HPDE6-E6E7 (cell line): Measurements from ENCODE around the gene SLC13A2.
"Not testable (repeated sequence)": the region's sequence is repeated elsewhere in the genome, so short reads cannot be mapped to it uniquely, and the experiment has no call there.

Source experiments
- DNase-seq: peaks from one replicate; pipeline ENCODE4 v3.0.0; 2011; ENCODE audit warnings: missing footprints; ENCODE audit errors: extremely low spot score

The SLC13A2 gene

GRCh38 chr17:28473542-28473941, at the start of gene SLC13A2:
TSS of gene SLC13A2 (plus strand) at chr17:28473644. CDS start at chr17:28473713, 69 bp downstream.
- no peak for DNase-seq

- no peak for DNase-seq
Measured at GRCh38 chr17:28425206-28425605, 48.2 kb upstream of the SLC13A2 start.

GRCh38 chr17:28426081-28426519, 47.3 kb upstream of the SLC13A2 start:
- DNase-seq: no peak

- no peak for DNase-seq
Measured at GRCh38 chr17:28427371-28427770, 46.1 kb upstream of the SLC13A2 start.

- DNase-seq: not testable (repeated sequence)
Measured at GRCh38 chr17:28427982-28428381, 45.5 kb upstream of the SLC13A2 start.

- DNase-seq: no peak
Measured at GRCh38 chr17:28433721-28434120, 39.7 kb upstream of the SLC13A2 start.

GRCh38 chr17:28434326-28434725, 39.1 kb upstream of the SLC13A2 start:
- DNase-seq: not testable (repeated sequence)

GRCh38 chr17:28443901-28444638, 29.4 kb upstream of the SLC13A2 start:
- no peak for DNase-seq

- DNase-seq: no peak
Measured at GRCh38 chr17:28446716-28447395, 26.6 kb upstream of the SLC13A2 start.

GRCh38 chr17:28447396-28447760, 26.1 kb upstream of the SLC13A2 start:
- no peak for DNase-seq

GRCh38 chr17:28449859-28450258, 23.6 kb upstream of the SLC13A2 start:
- DNase-seq: no peak

- DNase-seq: no peak
Measured at GRCh38 chr17:28457890-28458289, 15.6 kb upstream of the SLC13A2 start.

- DNase-seq: not testable (repeated sequence)
Measured at GRCh38 chr17:28458881-28459280, 14.6 kb upstream of the SLC13A2 start.

GRCh38 chr17:28460901-28461300, 12.5 kb upstream of the SLC13A2 start:
- DNase-seq: no peak

- no peak for DNase-seq
Measured at GRCh38 chr17:28466001-28466400, 7.4 kb upstream of the SLC13A2 start.

GRCh38 chr17:28466521-28467048, 6.9 kb upstream of the SLC13A2 start:
- no peak for DNase-seq

GRCh38 chr17:28467456-28468025, 5.9 kb upstream of the SLC13A2 start:
- no peak for DNase-seq

GRCh38 chr17:28468033-28468735, 5.3 kb upstream of the SLC13A2 start:
- DNase-seq: not testable (repeated sequence)

GRCh38 chr17:28468781-28469180, 4.7 kb upstream of the SLC13A2 start:
- DNase-seq: no peak

- DNase-seq: no peak
Measured at GRCh38 chr17:28469376-28469775, 4.1 kb upstream of the SLC13A2 start.

- DNase-seq: no peak
Measured at GRCh38 chr17:28470266-28470913, 3.1 kb upstream of the SLC13A2 start.
